HepG2 (cell line): Measurements from ENCODE around the gene ADPRM. TPM values are rescaled to one million over a fixed set of nuclear protein-coding genes. Genes with fewer than 3 reads are reported as not detected.

Source experiments
- ATAC-seq: fragments of 200-7000 bp; cut with Tn5 transposase; 3 replicates; pipeline ENCODE4 v1.9.1; 2020; ENCODE audit warnings: mild to moderate bottlenecking, moderate library complexity
- BruUV-seq: library from RNA; stranded (reverse); fragments of 400-500 nt; replicated peaks from 2 replicates; lab custom pipeline; 2021; lab: Mats Ljungman, UMichigan
- CTCF ChIA-PET: fragments of 300-600 bp; formaldehyde crosslinking; extraction: SDS; loops from one replicate; lab custom pipeline; 2021; ENCODE audit warnings: low total read pairs, inconsistent platforms, low intra/inter-chr PET ratio; lab: Yijun Ruan, JAX
- POLR2A ChIA-PET: fragments of 350-600 bp; sonication (Branson Sonifier 250); formaldehyde crosslinking; loops from one replicate; lab custom pipeline; 2020; ENCODE audit warnings: antibody characterized with exemption, inconsistent platforms; lab: Yijun Ruan, JAX
- DNase-seq: peaks from one replicate; pipeline ENCODE4 v3.0.0-alpha.2; 2015; ENCODE audit warnings: low spot score
- FAIRE-seq: peaks from 3 replicates; lab custom pipeline; 2011; peaks lifted over from hg19 to GRCh38; lab: Jason Lieb, UNC
- H2AFZ ChIP-seq: one replicate; pipeline ENCODE4 v1.6.1; 2011; ENCODE audit warnings: low read length, inconsistent platforms
- H3K27ac ChIP-seq: fragments of 300-600 bp; 3 replicates; pipeline ENCODE4 v1.8.0; 2011; ENCODE audit warnings: mixed run types, mild to moderate bottlenecking, mixed read lengths, low read length, inconsistent platforms; ENCODE audit not compliant: insufficient read depth; ENCODE audit errors: extremely low read length
- H3K27me3 ChIP-seq, 2 experiments: fragments of 200-600 bp in 1 of 2; 2 replicates in 1 of 2; 3 replicates in 1 of 2; pipeline versions ENCODE4 v1.6.0 to v1.8.0; 2011; ENCODE audit warnings: low read length in 2 of 2, mild to moderate bottlenecking in 2 of 2, moderate library complexity in 2 of 2, inconsistent platforms in 1 of 2; ENCODE audit not compliant: insufficient read depth in 2 of 2, control insufficient read depth in 1 of 2
- H3K36me3 ChIP-seq, 2 experiments: fragments of 200-600 bp in 1 of 2; replicated peaks in 1 of 2; 2 replicates in 1 of 2; 3 replicates in 1 of 2; pipeline versions ENCODE4 v1.5.1 to v1.8.0; 2011; ENCODE audit warnings: low read length in 2 of 2, inconsistent platforms in 1 of 2; ENCODE audit not compliant: insufficient read depth in 2 of 2, control insufficient read depth in 1 of 2
- H3K4me1 ChIP-seq: 2 replicates; pipeline ENCODE4 v1.5.1; 2012; ENCODE audit warnings: low read length, inconsistent platforms; ENCODE audit not compliant: insufficient read depth
- H3K4me2 ChIP-seq: 2 replicates; pipeline ENCODE4 v1.6.0; 2011; ENCODE audit warnings: low read depth, low read length, inconsistent platforms
- H3K4me3 ChIP-seq, 3 experiments: fragments of 200-600 bp in 1 of 3; sonication (generic), shearing (Covaris generic) in 1 of 3; replicated peaks in 1 of 3; 2 replicates each; pipeline ENCODE4 v1.5.1; 2011 to 2016; ENCODE audit warnings: low read length in 3 of 3, inconsistent platforms in 2 of 3, low read depth in 2 of 3, mild to moderate bottlenecking in 2 of 3, control low read depth in 1 of 3, mixed read lengths in 1 of 3; ENCODE audit not compliant: insufficient read depth in 1 of 3
- H3K79me2 ChIP-seq: one replicate; pipeline ENCODE4 v1.6.1; 2011; ENCODE audit warnings: low read length, inconsistent platforms; ENCODE audit not compliant: insufficient read depth
- H3K9ac ChIP-seq: 2 replicates; pipeline ENCODE4 v1.6.0; 2011; ENCODE audit warnings: mild to moderate bottlenecking, low read depth, low read length, inconsistent platforms; ENCODE audit not compliant: insufficient read depth
- H3K9me3 ChIP-seq: 2 replicates; pipeline ENCODE4 v1.5.1; 2012; ENCODE audit warnings: mild to moderate bottlenecking, low read length
- H4K20me1 ChIP-seq: 2 replicates; pipeline ENCODE4 v1.6.0; 2011; ENCODE audit warnings: inconsistent platforms, mild to moderate bottlenecking, low read length, moderate library complexity; ENCODE audit not compliant: insufficient read depth
- BHLHE40 ChIP-seq: IDR thresholded peaks from 2 replicates; pipeline ENCODE4 v1.6.1; 2011; ENCODE audit warnings: low read length, improper control_type of control experiment
- DMAP1 ChIP-seq: IDR thresholded peaks from 2 replicates; pipeline ENCODE4 v1.6.1; 2016
- FOXA1 ChIP-seq, 2 experiments: fragments of 450-650 bp in 1 of 2; sonication (generic) in 1 of 2; formaldehyde crosslinking in 1 of 2; IDR thresholded peaks; 2 replicates each; pipeline versions ENCODE4 v1.4.0 to v1.6.1; 2016 to 2020; ENCODE audit warnings: missing genetic modification reagents in 1 of 2
- HDAC1 ChIP-seq: sonication (generic); formaldehyde crosslinking; IDR thresholded peaks from 2 replicates; pipeline ENCODE4 v1.5.1; 2020; ENCODE audit warnings: mild to moderate bottlenecking, missing genetic modification reagents
- HNF4G ChIP-seq, 2 experiments: sonication (generic) in 1 of 2; formaldehyde crosslinking in 1 of 2; IDR thresholded peaks; 2 replicates each; pipeline versions ENCODE4 v1.4.0 to v1.6.1; 2011 to 2020; ENCODE audit warnings: borderline replicate concordance in 2 of 2, low read depth in 2 of 2, mild to moderate bottlenecking in 2 of 2, low read length in 1 of 2, missing genetic modification reagents in 1 of 2, moderate library complexity in 1 of 2
- JUNB ChIP-seq: sonication (generic); formaldehyde crosslinking; IDR thresholded peaks from 2 replicates; pipeline ENCODE4 v1.8.0; 2022; ENCODE audit warnings: missing genetic modification reagents, mild to moderate bottlenecking, borderline replicate concordance
- MATR3 ChIP-seq: sonication (generic); formaldehyde crosslinking; IDR thresholded peaks from 2 replicates; pipeline ENCODE4 v1.4.0; 2020; ENCODE audit warnings: missing genetic modification reagents
- MTA3 ChIP-seq: sonication (generic); formaldehyde crosslinking; IDR thresholded peaks from 2 replicates; pipeline ENCODE4 v1.4.0; 2020; ENCODE audit warnings: missing genetic modification reagents
- MTF1 ChIP-seq: sonication (generic); formaldehyde crosslinking; IDR thresholded peaks from 2 replicates; pipeline ENCODE4 v1.5.0; 2020; ENCODE audit warnings: missing genetic modification reagents
- PAXIP1 ChIP-seq: sonication (generic); formaldehyde crosslinking; conservative IDR thresholded peaks from 2 replicates; pipeline ENCODE4 v1.4.0; 2020; ENCODE audit warnings: mild to moderate bottlenecking, missing genetic modification reagents, moderate library complexity
- RARA ChIP-seq: IDR thresholded peaks from 2 replicates; pipeline ENCODE4 v1.6.1; 2016; ENCODE audit warnings: missing genetic modification reagents, missing compliant biosample characterization
- RFX1 ChIP-seq: fragments of 450-650 bp; IDR thresholded peaks from 2 replicates; pipeline ENCODE4 v1.6.1; 2017
- TBL1XR1 ChIP-seq: fragments of 150-350 bp; IDR thresholded peaks from 2 replicates; pipeline ENCODE4 v1.6.1; 2014; ENCODE audit warnings: borderline replicate concordance, low read length; ENCODE audit not compliant: partially characterized antibody
- TBX2 ChIP-seq: sonication (generic); formaldehyde crosslinking; IDR thresholded peaks from 2 replicates; pipeline ENCODE4 v1.5.0; 2020; ENCODE audit warnings: missing genetic modification reagents, mild to moderate bottlenecking, borderline replicate concordance
- TCF7L2 ChIP-seq: IDR thresholded peaks from 2 replicates; pipeline ENCODE4 v1.6.1; 2011; ENCODE audit warnings: mild to moderate bottlenecking, low read depth, low read length, moderate library complexity
- TMF1 ChIP-seq: sonication (generic); formaldehyde crosslinking; IDR thresholded peaks from 2 replicates; pipeline ENCODE4 v1.8.1; 2022; ENCODE audit warnings: low read depth, missing genetic modification reagents
- TOE1 ChIP-seq: sonication (generic); formaldehyde crosslinking; IDR thresholded peaks from 2 replicates; pipeline ENCODE4 v1.4.0; 2020; ENCODE audit warnings: mild to moderate bottlenecking, missing genetic modification reagents
- ZFP36L1 ChIP-seq: sonication (generic); formaldehyde crosslinking; IDR thresholded peaks from 2 replicates; pipeline ENCODE4 v1.8.0; 2022; ENCODE audit warnings: mild to moderate bottlenecking, missing genetic modification reagents, moderate library complexity
- ZMYM3 ChIP-seq: sonication (generic); formaldehyde crosslinking; IDR thresholded peaks from 2 replicates; pipeline ENCODE4 v1.5.1; 2020; ENCODE audit warnings: mild to moderate bottlenecking, missing genetic modification reagents
- ZNF333 ChIP-seq: sonication (generic); formaldehyde crosslinking; IDR thresholded peaks from 2 replicates; pipeline ENCODE4 v1.4.0; 2020; ENCODE audit warnings: mild to moderate bottlenecking, missing genetic modification reagents, borderline replicate concordance
- WGBS: methylation state at CpG from one replicate; pipeline ENCODE4 v1.1.6; 2017; ENCODE audit warnings: low lambda C conversion rate; 5-methylcytosine and 5-hydroxymethylcytosine counted together
- in situ Hi-C: cut with HindIII; loops from 2 replicates; pipeline ENCODE4 v1.10.0; 2017; ENCODE audit warnings: low pct_unique_long_range_greater_than_20kb; ENCODE audit not compliant: extremely low pct_ligation_motif_present
- intact Hi-C: fragments of 100-400 bp; cut with micrococcal nuclease; formaldehyde crosslinking; loops from one replicate; pipeline ENCODE4 v1.10.0; 2022; ENCODE audit not compliant: unreplicated experiment
- polyA plus RNA-seq, 8 experiments: library from polyadenylated mRNA; depleted of rRNA in 3 of 8; stranded (reverse) in 7 of 8; unstranded in 1 of 8; fragments of >200 nt; fragmentation: Illumina TruSeq in 4 of 8; extraction: Trizol in 4 of 8; gene quantifications; 2 replicates each; pipeline versions ENCODE4 v1.2.1 to v1.2.3, GENCODE V29; 2011 to 2016; ENCODE audit warnings: low read depth in 4 of 8, missing spikeins in 1 of 8, mixed read lengths in 1 of 8; ENCODE audit not compliant: insufficient read depth in 1 of 8
- total RNA-seq, 5 experiments: library from RNA; depleted of rRNA; stranded (reverse); fragments of >200 nt; fragmentation: Illumina TruSeq; extraction: Trizol; gene quantifications; 2 replicates each; pipeline ENCODE4 v1.2.3, GENCODE V29; 2016; ENCODE audit warnings: low read depth in 1 of 5
- TF ChIP-seq, protein P1 (sequence below): sonication (generic); formaldehyde crosslinking; IDR thresholded peaks from 2 replicates; pipeline ENCODE4 v1.9.0; 2022; ENCODE audit warnings: low read depth, missing genetic modification reagents

ADPRM gene
- total and polyA plus RNA-seq, 2 of the 13 experiments (the other 11 are each of a cell fraction or from before 2014, with no cell fraction given) = 5.6 to 10.8 TPM

GRCh38 chr17:10751563-10751962 is 54.2 kb downstream of the ADPRM start:
- Histone ChIP-seq H3K79me2 (no peaks in the 10 kb centered on the region), H3K4me2 (no peak overlapping the region), H3K27ac (no peak overlapping the region), H3K27me3 (peaks cover 2 to 11% of the 10 kb centered on the region in 2 experiments; a peak in 3 of 5 replicates), H3K4me3 (no peak overlapping the region), H4K20me1 (no peaks in the 10 kb centered on the region), H3K4me1 (peaks cover 15% of the 10 kb centered on the region), H2AFZ (no peak overlapping the region), H3K9ac (no peak overlapping the region), H3K36me3 (no peaks in the 10 kb centered on the region), H3K9me3 (no peaks in the 10 kb centered on the region)
- ChIA-PET CTCF (no interaction called here), POLR2A (no interaction called here)
- no peak for FAIRE-seq
- in situ Hi-C loops (no loop called here), intact Hi-C loops (no loop called here)
- WGBS = 20% methylated on average over 1 of the region's 3 CpGs
- peak; percentile 78 for ATAC-seq
- DNase-seq = peak; percentile 45
- no TSS peak for BruUV-seq
- no peak for TF ChIP-seq TBL1XR1
- no peak for TF ChIP-seq MTA3 (CRISPR knock-in tag)
- TF ChIP-seq JUNB (CRISPR knock-in tag) = no peak
- no peak for TF ChIP-seq TMF1 (CRISPR knock-in tag)
- TF ChIP-seq ZMYM3 (CRISPR knock-in tag) = 0 out of 2 replicates have a peak, but pooled peaks have one; percentile 17
- TF ChIP-seq FOXA1 (IDR thresholded peaks at IDR 0.05) = no peak
- TF ChIP-seq FOXA1 (CRISPR knock-in tag; IDR thresholded peaks at IDR 0.05) = peak; percentile 48; the same call in 1 of the 2 replicates
- no peak for TF ChIP-seq TBX2
- TF ChIP-seq RFX1 = peak; percentile 45; the same call in 1 of the 2 replicates
- TF ChIP-seq DMAP1 (CRISPR knock-in tag) = no peak
- peak; percentile 52; the same call in 1 of the 2 replicates for TF ChIP-seq BHLHE40
- TF ChIP-seq HDAC1 (CRISPR knock-in tag) = 0 out of 2 replicates have a peak, but pooled peaks have one; percentile 40
- no peak for TF ChIP-seq ZFP36L1 (CRISPR knock-in tag)
- TF ChIP-seq, protein P1, sequence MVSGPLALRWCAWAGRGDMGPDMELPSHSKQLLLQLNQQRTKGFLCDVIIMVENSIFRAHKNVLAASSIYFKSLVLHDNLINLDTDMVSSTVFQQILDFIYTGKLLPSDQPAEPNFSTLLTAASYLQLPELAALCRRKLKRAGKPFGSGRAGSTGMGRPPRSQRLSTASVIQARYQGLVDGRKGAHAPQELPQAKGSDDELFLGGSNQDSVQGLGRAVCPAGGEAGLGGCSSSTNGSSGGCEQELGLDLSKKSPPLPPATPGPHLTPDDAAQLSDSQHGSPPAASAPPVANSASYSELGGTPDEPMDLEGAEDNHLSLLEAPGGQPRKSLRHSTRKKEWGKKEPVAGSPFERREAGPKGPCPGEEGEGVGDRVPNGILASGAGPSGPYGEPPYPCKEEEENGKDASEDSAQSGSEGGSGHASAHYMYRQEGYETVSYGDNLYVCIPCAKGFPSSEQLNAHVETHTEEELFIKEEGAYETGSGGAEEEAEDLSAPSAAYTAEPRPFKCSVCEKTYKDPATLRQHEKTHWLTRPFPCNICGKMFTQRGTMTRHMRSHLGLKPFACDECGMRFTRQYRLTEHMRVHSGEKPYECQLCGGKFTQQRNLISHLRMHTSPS (CRISPR knock-in tag) = 0 out of 2 replicates have a peak, but pooled peaks have one; percentile 35
- no peak for TF ChIP-seq ZNF333 (CRISPR knock-in tag)
- no peak for TF ChIP-seq TOE1 (CRISPR knock-in tag)
- no peak for TF ChIP-seq MTF1 (CRISPR knock-in tag)
- TF ChIP-seq PAXIP1 (CRISPR knock-in tag) = peak; percentile 19; the same call in 1 of the 2 replicates
- TF ChIP-seq MATR3 = no peak
- no peak for TF ChIP-seq HNF4G (IDR thresholded peaks at IDR 0.05; ENCODE audit: borderline replicate concordance, low read depth, low read length)
- no peak for TF ChIP-seq HNF4G (CRISPR knock-in tag; IDR thresholded peaks at IDR 0.05; ENCODE audit: borderline replicate concordance, low read depth)
- no peak for TF ChIP-seq TCF7L2
- peak; percentile 35; the same call in 1 of the 2 replicates for TF ChIP-seq RARA (CRISPR knock-in tag)
